Karpas-422 (cell line): Measurements from ENCODE around the gene DIDO1. TPM values are rescaled to one million over a fixed set of nuclear protein-coding genes. Genes with fewer than 3 reads are reported as not detected.

ENCODE experiments used
- DNase-seq: peaks from one replicate; pipeline ENCODE4 v3.0.0-alpha.2; 2015
- H2AFZ ChIP-seq: fragments of 200-600 bp; sonication (generic); 2 replicates; pipeline ENCODE4 v1.6.1; 2014; ENCODE audit warnings: antibody characterized with exemption, low read length, mixed read lengths
- H3K27ac ChIP-seq: fragments of 200-600 bp; sonication (generic); 2 replicates; pipeline ENCODE4 v1.5.1; 2014; ENCODE audit warnings: mild to moderate bottlenecking, low read length, moderate library complexity
- H3K27me3 ChIP-seq: fragments of 200-600 bp; sonication (generic); 2 replicates; pipeline ENCODE4 v1.6.1; 2014; ENCODE audit warnings: low read length, mixed read lengths
- H3K36me3 ChIP-seq: fragments of 200-600 bp; sonication (generic); 2 replicates; pipeline ENCODE4 v1.6.1; 2014; ENCODE audit warnings: low read length, mixed read lengths; ENCODE audit not compliant: insufficient read depth
- H3K4me1 ChIP-seq: fragments of 200-600 bp; sonication (generic); 2 replicates; pipeline ENCODE4 v1.6.1; 2014; ENCODE audit warnings: mild to moderate bottlenecking, low read length, mixed read lengths
- H3K4me2 ChIP-seq: fragments of 200-600 bp; sonication (generic); 2 replicates; pipeline ENCODE4 v1.6.1; 2014; ENCODE audit warnings: low read length, low read depth, mild to moderate bottlenecking; ENCODE audit not compliant: poor library complexity, severe bottlenecking
- H3K4me3 ChIP-seq: fragments of 200-600 bp; sonication (generic); 2 replicates; pipeline ENCODE4 v1.5.1; 2014; ENCODE audit warnings: mild to moderate bottlenecking, antibody characterized with exemption, low read length, mixed read lengths
- H3K79me2 ChIP-seq: fragments of 200-600 bp; sonication (generic); 2 replicates; pipeline ENCODE4 v1.6.1; 2014; ENCODE audit warnings: mild to moderate bottlenecking, low read length, mixed read lengths
- H3K9ac ChIP-seq: fragments of 200-600 bp; sonication (generic); 2 replicates; pipeline ENCODE4 v1.6.0; 2014; ENCODE audit warnings: low read length
- H3K9me2 ChIP-seq: fragments of 200-600 bp; sonication (generic), shearing (Covaris generic); replicated peaks from 2 replicates; pipeline ENCODE4 v1.6.0; 2014; ENCODE audit warnings: mild to moderate bottlenecking, low read length, moderate library complexity; ENCODE audit not compliant: insufficient read depth
- H3K9me3 ChIP-seq: fragments of 300-700, 200-600 bp; sonication (generic); 2 replicates; pipeline ENCODE4 v1.6.1; 2014; ENCODE audit warnings: low read length, mixed read lengths
- H4K20me1 ChIP-seq: fragments of 200-600 bp; sonication (generic); 2 replicates; pipeline ENCODE4 v1.6.1; 2014; ENCODE audit warnings: mild to moderate bottlenecking, antibody characterized with exemption, low read length, low read depth; ENCODE audit not compliant: insufficient read depth
- total RNA-seq: library from RNA; depleted of rRNA; stranded (reverse); fragments of >200 nt; shearing (Covaris generic); gene quantifications from 2 replicates; pipeline ENCODE4 v1.2.3, GENCODE V29; 2014; ENCODE audit warnings: low replicate concordance

DIDO1 gene
- total RNA-seq, 1 experiment from 2014 or later: 35.4 TPM

GRCh38 chr20:62953839-62954703 is 27.8 kb upstream of the DIDO1 start:
- Histone ChIP-seq H2AFZ (no peak overlapping the region), H3K9ac (peak overlapping the region; percentile 95), H3K36me3 (peaks cover 11% of the 10 kb centered on the region), H3K27ac (peak overlapping the region; percentile 95), H4K20me1 (no peaks in the 10 kb centered on the region), H3K4me2 (peak overlapping the region; percentile 97), H3K27me3 (no peaks in the 10 kb centered on the region), H3K9me2 (no peaks in the 10 kb centered on the region), H3K4me3 (peak overlapping the region; percentile 98), H3K79me2 (peaks cover 32% of the 10 kb centered on the region), H3K9me3 (peaks cover under 1% of the 10 kb centered on the region; the same call in 1 of the 2 replicates), H3K4me1 (peaks cover 34% of the 10 kb centered on the region)
- peak; percentile 95 for DNase-seq

- H4K20me1 ChIP-seq: no peaks in the 10 kb centered on the region
- no peaks in the 10 kb centered on the region for H3K9me2 ChIP-seq
- H3K36me3 ChIP-seq: peaks cover 20% of the 10 kb centered on the region
- H3K79me2 ChIP-seq: peaks cover 32% of the 10 kb centered on the region
- H3K9me3 ChIP-seq: peaks cover 4% of the 10 kb centered on the region; the same call in 1 of the 2 replicates
- peak overlapping the region; percentile 95 for H3K27ac ChIP-seq
- H3K9ac ChIP-seq: peak overlapping the region; percentile 95
- DNase-seq: peak; percentile 68
- H3K4me1 ChIP-seq: peaks cover 34% of the 10 kb centered on the region
- no peak overlapping the region for H2AFZ ChIP-seq
- H3K27me3 ChIP-seq: no peaks in the 10 kb centered on the region
- peak overlapping the region; percentile 97 for H3K4me2 ChIP-seq
- peak overlapping the region; percentile 98 for H3K4me3 ChIP-seq
Measured at GRCh38 chr20:62952968-62953838, 26.9 kb upstream of the DIDO1 start.

- DNase-seq: peak; percentile 94
- peaks cover 36% of the 10 kb centered on the region for H3K79me2 ChIP-seq
- peak within 1 kb of the TSS; percentile 97 for H3K4me2 ChIP-seq
- peak within 1 kb of the TSS; percentile 42; the same call in 1 of the 2 replicates for H2AFZ ChIP-seq
- no peaks in the 10 kb centered on the region for H3K9me2 ChIP-seq
- H3K4me3 ChIP-seq: peak within 1 kb of the TSS; percentile 98
- H3K9me3 ChIP-seq: peaks cover 4% of the 10 kb centered on the region; the same call in 1 of the 2 replicates
- H3K27ac ChIP-seq: peak within 1 kb of the TSS; percentile 95
- peak within 1 kb of the TSS; percentile 95 for H3K9ac ChIP-seq
- peaks cover 27% of the 10 kb centered on the region for H3K36me3 ChIP-seq
- H3K27me3 ChIP-seq: no peaks in the 10 kb centered on the region
- H3K4me1 ChIP-seq: peaks cover 34% of the 10 kb centered on the region
- no peaks in the 10 kb centered on the region for H4K20me1 ChIP-seq
Measured at GRCh38 chr20:62952373-62952967, 26.2 kb upstream of the DIDO1 start, which contains the start of gene SLC17A9. Gene SLC17A9 (plus strand): TSS chr20:62952709. CDS start chr20:62952831, 122 bp downstream.

- Histone ChIP-seq H3K27ac (peak overlapping the region; percentile 74), H4K20me1 (no peaks in the 10 kb centered on the region), H3K4me2 (peak overlapping the region; percentile 97), H2AFZ (peak overlapping the region; percentile 42; the same call in 1 of the 2 replicates), H3K9me2 (no peaks in the 10 kb centered on the region), H3K27me3 (no peaks in the 10 kb centered on the region), H3K36me3 (peaks cover 32% of the 10 kb centered on the region), H3K9ac (peak overlapping the region; percentile 95), H3K4me3 (peak overlapping the region; percentile 98), H3K4me1 (peaks cover 34% of the 10 kb centered on the region), H3K9me3 (peaks cover 4% of the 10 kb centered on the region; the same call in 1 of the 2 replicates), H3K79me2 (peaks cover 39% of the 10 kb centered on the region)
- DNase-seq: no peak
Measured at GRCh38 chr20:62951896-62952372, 25.6 kb upstream of the DIDO1 start.

- Histone ChIP-seq H3K9ac (peak overlapping the region; percentile 95), H4K20me1 (no peaks in the 10 kb centered on the region), H3K4me2 (peak overlapping the region; percentile 97), H3K79me2 (peaks cover 42% of the 10 kb centered on the region), H3K27me3 (no peaks in the 10 kb centered on the region), H3K9me3 (peaks cover 4% of the 10 kb centered on the region; the same call in 1 of the 2 replicates), H3K4me3 (peak overlapping the region; percentile 98; the same call in 1 of the 2 replicates), H3K27ac (peak overlapping the region; percentile 31), H3K9me2 (no peaks in the 10 kb centered on the region), H3K4me1 (peaks cover 34% of the 10 kb centered on the region), H3K36me3 (peaks cover 39% of the 10 kb centered on the region), H2AFZ (no peak overlapping the region)
- no peak for DNase-seq
Measured at GRCh38 chr20:62951143-62951895, 25.0 kb upstream of the DIDO1 start.

- Histone ChIP-seq H3K4me3 (no peak overlapping the region), H3K9me2 (no peaks in the 10 kb centered on the region), H3K4me1 (peaks cover 34% of the 10 kb centered on the region), H3K27me3 (no peaks in the 10 kb centered on the region), H2AFZ (no peak overlapping the region), H3K27ac (no peak overlapping the region), H4K20me1 (no peaks in the 10 kb centered on the region), H3K36me3 (peaks cover 44% of the 10 kb centered on the region), H3K9ac (no peak overlapping the region), H3K4me2 (no peak overlapping the region), H3K9me3 (peaks cover 4% of the 10 kb centered on the region; the same call in 1 of the 2 replicates), H3K79me2 (peaks cover 41% of the 10 kb centered on the region)
- DNase-seq: no peak
Measured at GRCh38 chr20:62950741-62951140, 24.4 kb upstream of the DIDO1 start.

- no peaks in the 10 kb centered on the region for H4K20me1 ChIP-seq
- H3K79me2 ChIP-seq: peaks cover 37% of the 10 kb centered on the region
- H3K9me2 ChIP-seq: no peaks in the 10 kb centered on the region
- no peaks in the 10 kb centered on the region for H3K27me3 ChIP-seq
- H3K36me3 ChIP-seq: peaks cover 52% of the 10 kb centered on the region
- no peak overlapping the region for H3K4me2 ChIP-seq
- no peak overlapping the region for H3K27ac ChIP-seq
- no peak for DNase-seq
- peaks cover 32% of the 10 kb centered on the region for H3K4me1 ChIP-seq
- no peak overlapping the region for H3K4me3 ChIP-seq
- no peak overlapping the region for H2AFZ ChIP-seq
- H3K9ac ChIP-seq: no peak overlapping the region
- H3K9me3 ChIP-seq: peaks cover 4% of the 10 kb centered on the region; the same call in 1 of the 2 replicates
Measured at GRCh38 chr20:62949962-62950361, 23.7 kb upstream of the DIDO1 start.
